B cell (primary cell): ENCODE data around the gene ZBTB46. TPM values are rescaled to one million over a fixed set of nuclear protein-coding genes. Genes with fewer than 3 reads are reported as not detected.

Experiments
- ATAC-seq: fragments of 200-7000 bp; cut with Tn5 transposase; one replicate; pipeline ENCODE4 v1.10.0; 2021; ENCODE audit warnings: low read depth, mild to moderate bottlenecking, moderate number of reproducible peaks, moderate library complexity
- CTCF ChIA-PET: fragments of 350-600 bp; sonication (Branson Sonifier 250); formaldehyde crosslinking; loops from one replicate; lab custom pipeline; 2021; ENCODE audit warnings: antibody characterized with exemption, inconsistent platforms; lab: Charles Lee
- POLR2A ChIA-PET: fragments of 350-600 bp; sonication (Branson Sonifier 250); formaldehyde crosslinking; loops from one replicate; lab custom pipeline; 2021; ENCODE audit warnings: antibody characterized with exemption; lab: Charles Lee
- DNase-seq: peaks from one replicate; pipeline ENCODE4 v3.0.0; 2013
- H2AFZ ChIP-seq: 2 replicates; pipeline ENCODE4 v1.6.1; 2012; ENCODE audit warnings: mild to moderate bottlenecking, low read depth, low read length; ENCODE audit not compliant: insufficient read depth, poor library complexity, severe bottlenecking
- H3K27ac ChIP-seq, 2 donors: 1 replicate in 1 of 2; 2 replicates in 1 of 2; pipeline ENCODE4 v1.5.1; 2012 to 2013; ENCODE audit warnings: low read length in 2 of 2, mild to moderate bottlenecking in 2 of 2, moderate library complexity in 1 of 2
- H3K27me3 ChIP-seq, 4 experiments: fragments of 200-600 bp in 1 of 4; sonication (generic) in 1 of 4; replicated peaks in 1 of 4; 1 replicate in 2 of 4; 2 replicates in 2 of 4; pipeline versions ENCODE4 v1.6.1 to v1.7.0; 2013 to 2016; ENCODE audit warnings: low read length in 3 of 4, mild to moderate bottlenecking in 2 of 4, mixed read lengths in 1 of 4, moderate library complexity in 1 of 4; ENCODE audit not compliant: insufficient read depth in 4 of 4, control insufficient read depth in 3 of 4; ENCODE audit errors: control extremely low read depth in 1 of 4
- H3K36me3 ChIP-seq, 2 experiments: replicated peaks in 1 of 2; 1 replicate in 1 of 2; 2 replicates in 1 of 2; pipeline versions ENCODE4 v1.6.1 to v1.7.1; 2013; ENCODE audit warnings: low read length in 1 of 2; ENCODE audit not compliant: insufficient read depth in 2 of 2, control insufficient read depth in 1 of 2; ENCODE audit errors: control extremely low read depth in 1 of 2, extremely low read depth in 1 of 2
- H3K4me1 ChIP-seq, 2 donors: fragments of 200-600 bp in 1 of 2; sonication (generic) in 1 of 2; 1 replicate in 1 of 2; 2 replicates in 1 of 2; pipeline versions ENCODE4 v1.5.1 to v1.6.1; 2013 to 2017; ENCODE audit warnings: low read length in 2 of 2; ENCODE audit not compliant: control insufficient read depth in 2 of 2, insufficient read depth in 2 of 2
- H3K4me2 ChIP-seq: replicated peaks from 2 replicates; pipeline ENCODE3; 2012; ENCODE audit warnings: mild to moderate bottlenecking, low read depth, low read length; ENCODE audit not compliant: poor library complexity, severe bottlenecking
- H3K4me3 ChIP-seq, 5 experiments: fragments of 200-600 bp in 1 of 5; sonication (generic) in 1 of 5; 1 replicate in 3 of 5; 2 replicates in 2 of 5; pipeline versions ENCODE4 v1.5.1 to v1.7.0; 2011 to 2016; ENCODE audit warnings: low read length in 4 of 5, mild to moderate bottlenecking in 4 of 5, low read depth in 2 of 5, control low read depth in 1 of 5, moderate library complexity in 1 of 5; ENCODE audit not compliant: insufficient read depth in 1 of 5; ENCODE audit errors: control extremely low read depth in 1 of 5, extremely low read depth in 1 of 5
- H3K79me2 ChIP-seq: fragments of 200-600 bp; sonication (generic); one replicate; pipeline ENCODE4 v1.6.0; 2016; ENCODE audit warnings: low read length; ENCODE audit not compliant: control insufficient read depth, insufficient read depth
- H3K9ac ChIP-seq: fragments of 200-600 bp; sonication (generic); 2 replicates; pipeline ENCODE4 v1.6.1; 2017; ENCODE audit warnings: mild to moderate bottlenecking, low read length, moderate library complexity
- H3K9me3 ChIP-seq, 3 donors: one replicate each; pipeline versions ENCODE4 v1.6.1 to v1.7.1; 2013; ENCODE audit warnings: low read length in 2 of 3; ENCODE audit not compliant: control insufficient read depth in 2 of 3, insufficient read depth in 1 of 3; ENCODE audit errors: control extremely low read depth in 1 of 3
- H4K20me1 ChIP-seq: 2 replicates; pipeline ENCODE4 v1.6.0; 2012; ENCODE audit warnings: mild to moderate bottlenecking, low read length; ENCODE audit not compliant: insufficient read depth, control insufficient read depth, poor library complexity, severe bottlenecking
- H3K27ac Mint-ChIP-seq: one replicate; pipeline ENCODE4 v1.8.0; 2021; ENCODE audit warnings: mixed read lengths
- H3K27me3 Mint-ChIP-seq: one replicate; pipeline ENCODE4 v1.8.0; 2021; ENCODE audit warnings: mixed read lengths
- H3K4me1 Mint-ChIP-seq: one replicate; pipeline ENCODE4 v1.8.0; 2021; ENCODE audit warnings: mixed read lengths
- H3K4me3 Mint-ChIP-seq: one replicate; pipeline ENCODE4 v1.8.0; 2021; ENCODE audit warnings: mixed read lengths
- H3K9me3 Mint-ChIP-seq: one replicate; pipeline ENCODE4 v1.8.0; 2022; ENCODE audit warnings: mixed read lengths; ENCODE audit not compliant: insufficient read depth
- EZH2 ChIP-seq: IDR thresholded peaks from 2 replicates; pipeline ENCODE4 v1.6.1; 2012; ENCODE audit warnings: borderline replicate concordance, low read depth, mild to moderate bottlenecking, moderate library complexity, low read length; ENCODE audit not compliant: insufficient read depth, poor library complexity, severe bottlenecking
- WGBS: methylation state at CpG from one replicate; pipeline ENCODE4 v1.1.5; 2013; ENCODE audit warnings: missing lambda C conversion rate; ENCODE audit not compliant: insufficient coverage; 5-methylcytosine and 5-hydroxymethylcytosine counted together
- intact Hi-C: fragments of 100-400 bp; cut with micrococcal nuclease; formaldehyde crosslinking; loops from one replicate; pipeline ENCODE4 v1.10.0; 2022
- polyA plus RNA-seq: library from polyadenylated mRNA; depleted of rRNA; stranded (reverse); fragments of >200 nt; gene quantifications from 2 replicates; pipeline ENCODE4 v1.2.3, GENCODE V29; 2012
- total RNA-seq, 2 donors: library from RNA; stranded (reverse); fragments of 120-200 nt in 1 of 2; gene quantifications; 1 replicate in 1 of 2; 2 replicates in 1 of 2; pipeline versions ENCODE4 v1.2.3 to v1.2.4, GENCODE V29; 2013 to 2022
- TF ChIP-seq, protein P1 (sequence below): fragments of 200-600 bp; IDR thresholded peaks from one replicate; pipeline ENCODE4 v1.8.0; 2022; ENCODE audit warnings: antibody characterized with exemption, mild to moderate bottlenecking

The ZBTB46 gene
- total and polyA plus RNA-seq, 2 donors (not counting 1 experiment from before 2014, with no cell fraction given): 0.16 to 0.64 TPM

DNA sequence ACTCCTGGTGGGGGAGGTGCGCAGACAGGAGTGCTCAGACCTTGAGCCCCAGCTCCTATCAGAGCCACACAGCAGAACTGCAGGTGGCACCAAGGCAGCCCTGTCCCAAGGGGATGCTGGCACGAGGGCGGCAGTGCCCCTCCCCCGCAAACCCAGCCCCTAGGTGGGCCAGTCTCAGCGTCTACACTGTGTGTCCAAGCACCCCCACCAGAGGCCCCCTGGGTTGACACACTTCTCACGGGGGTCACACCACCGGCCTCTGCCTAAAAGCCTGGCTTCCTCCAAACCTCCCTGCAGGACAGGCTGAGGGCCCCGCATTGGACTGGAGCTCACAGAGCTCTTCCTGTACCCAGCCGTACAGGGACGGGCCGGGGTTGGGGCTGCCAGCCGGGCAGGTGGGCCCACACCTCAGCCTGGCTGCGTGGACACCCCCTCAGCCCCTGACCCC, 83.4 kb downstream of the ZBTB46 start:
- WGBS: 73% methylated on average over 13 of the region's 13 CpGs
- Histone ChIP-seq H3K4me1 (no peaks in the 10 kb centered on the region), H3K9ac (no peak overlapping the region), H4K20me1 (no peaks in the 10 kb centered on the region), H3K4me2 (no peak overlapping the region), H3K36me3 (peaks cover 0 to 4% of the 10 kb centered on the region in 2 experiments), H2AFZ (no peak overlapping the region), H3K27me3 (no peaks in the 10 kb centered on the region), H3K79me2 (no peaks in the 10 kb centered on the region), H3K4me3 (no peak overlapping the region), H3K9me3 (peaks cover 0 to 2% (median 0%) of the 10 kb centered on the region in 3 donors), H3K27ac (no peak overlapping the region)
- ChIA-PET CTCF (no interaction called here), POLR2A (interaction anchor here (0.6 kb wide), 1 partner anchor 332 kb away, joined by 3 read pairs; the partner anchor contains the start of gene RGS19)
- no peak for TF ChIP-seq EZH2
- TF ChIP-seq, protein P1, sequence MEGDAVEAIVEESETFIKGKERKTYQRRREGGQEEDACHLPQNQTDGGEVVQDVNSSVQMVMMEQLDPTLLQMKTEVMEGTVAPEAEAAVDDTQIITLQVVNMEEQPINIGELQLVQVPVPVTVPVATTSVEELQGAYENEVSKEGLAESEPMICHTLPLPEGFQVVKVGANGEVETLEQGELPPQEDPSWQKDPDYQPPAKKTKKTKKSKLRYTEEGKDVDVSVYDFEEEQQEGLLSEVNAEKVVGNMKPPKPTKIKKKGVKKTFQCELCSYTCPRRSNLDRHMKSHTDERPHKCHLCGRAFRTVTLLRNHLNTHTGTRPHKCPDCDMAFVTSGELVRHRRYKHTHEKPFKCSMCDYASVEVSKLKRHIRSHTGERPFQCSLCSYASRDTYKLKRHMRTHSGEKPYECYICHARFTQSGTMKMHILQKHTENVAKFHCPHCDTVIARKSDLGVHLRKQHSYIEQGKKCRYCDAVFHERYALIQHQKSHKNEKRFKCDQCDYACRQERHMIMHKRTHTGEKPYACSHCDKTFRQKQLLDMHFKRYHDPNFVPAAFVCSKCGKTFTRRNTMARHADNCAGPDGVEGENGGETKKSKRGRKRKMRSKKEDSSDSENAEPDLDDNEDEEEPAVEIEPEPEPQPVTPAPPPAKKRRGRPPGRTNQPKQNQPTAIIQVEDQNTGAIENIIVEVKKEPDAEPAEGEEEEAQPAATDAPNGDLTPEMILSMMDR: no peak
- intact Hi-C loops: no loop called here
- Mint-ChIP-seq H3K4me1 (no peaks in the 10 kb centered on the region), H3K27me3 (no peaks in the 10 kb centered on the region), H3K4me3 (no peak overlapping the region), H3K27ac (no peak overlapping the region), H3K9me3 (no peaks in the 10 kb centered on the region)
- ATAC-seq (no peak), DNase-seq (no peak)

DNA sequence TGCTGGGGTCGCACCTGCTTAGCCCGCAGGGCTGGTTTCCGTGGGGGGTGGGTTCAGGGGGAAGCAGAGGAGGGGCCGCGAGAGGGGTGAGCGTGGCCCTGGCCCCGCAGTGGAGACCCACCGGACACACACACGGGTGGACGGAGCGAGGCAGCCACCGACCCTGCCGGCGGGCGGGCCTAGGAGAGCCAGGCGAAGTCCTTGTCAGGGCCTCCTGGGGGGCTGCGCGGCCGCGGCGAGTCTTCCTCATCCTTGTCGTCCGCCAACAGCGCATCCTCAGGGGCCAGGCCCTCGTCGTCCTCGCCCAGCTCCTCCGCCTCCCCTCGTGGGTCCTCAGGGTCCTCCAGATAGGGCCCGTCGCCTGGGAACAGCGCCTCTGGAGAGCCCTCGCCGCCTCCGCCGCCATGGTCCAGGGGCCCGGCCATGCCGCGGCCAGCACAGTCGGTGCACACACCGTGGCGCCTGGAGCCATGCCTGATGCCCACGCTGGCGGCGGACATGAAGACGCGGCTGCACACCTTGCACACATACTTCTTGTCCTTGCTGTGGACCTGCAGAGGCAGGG, 84.2 kb downstream of the ZBTB46 start:
- Histone ChIP-seq H3K79me2 (no peaks in the 10 kb centered on the region), H3K9me3 (no peaks in the 10 kb centered on the region), H3K9ac (no peak overlapping the region), H3K36me3 (peaks cover 0 to 4% of the 10 kb centered on the region in 2 experiments), H2AFZ (no peak overlapping the region), H3K27me3 (no peaks in the 10 kb centered on the region), H3K4me2 (no peak overlapping the region), H4K20me1 (no peaks in the 10 kb centered on the region), H3K4me1 (no peaks in the 10 kb centered on the region), H3K27ac (no peak overlapping the region), H3K4me3 (no peak overlapping the region)
- intact Hi-C loops: no loop called here
- H3K4me3 Mint-ChIP-seq: no peak overlapping the region
- no peak for DNase-seq
- no peak for ATAC-seq
- H3K9me3 Mint-ChIP-seq: no peaks in the 10 kb centered on the region
- ChIA-PET POLR2A (interaction anchor here (0.6 kb wide), 1 partner anchor 333 kb away, joined by 3 read pairs; the partner anchor contains the start of gene RGS19), CTCF (no interaction called here)
- no peak overlapping the region for H3K27ac Mint-ChIP-seq
- no peaks in the 10 kb centered on the region for H3K4me1 Mint-ChIP-seq
- TF ChIP-seq EZH2: no peak
- TF ChIP-seq, protein P1: no peak
- 96% methylated on average over 40 of the region's 47 CpGs for WGBS
- H3K27me3 Mint-ChIP-seq: no peaks in the 10 kb centered on the region
